Activated CD8-positive, alpha-beta memory T cell treated with anti-CD3 and anti-CD28 coated beads, Interleukin-2, amount 50 U/mL, for 4 hours (primary cell): ENCODE data around the gene PDCD4.
A peak's percentile ranks its signal among the peaks of the same experiment; 100 is the strongest.
"Not testable (repeated sequence)": the region's sequence is repeated elsewhere in the genome, so short reads cannot be mapped to it uniquely, and the experiment has no call there.

Experiments used
- DNase-seq: peaks from one replicate; pipeline ENCODE4 v3.0.0-alpha.2; 2020

The PDCD4 gene

GRCh38 chr10:110885932-110886674, 14.4 kb downstream of the PDCD4 start:
- no peak for DNase-seq

GRCh38 chr10:110887560-110887959, 15.8 kb downstream of the PDCD4 start:
- DNase-seq: no peak

GRCh38 chr10:110892602-110893288, 21.0 kb downstream of the PDCD4 start:
- DNase-seq: no peak

- no peak for DNase-seq
Observed at GRCh38 chr10:110893559-110894179, 21.9 kb downstream of the PDCD4 start.

- DNase-seq: no peak
Observed at GRCh38 chr10:110897184-110897583, 25.5 kb downstream of the PDCD4 start.

GRCh38 chr10:110898391-110898790, 26.7 kb downstream of the PDCD4 start:
- no peak for DNase-seq

GRCh38 chr10:110900983-110901382, 29.3 kb downstream of the PDCD4 start:
- DNase-seq: no peak

GRCh38 chr10:110901954-110902819, 30.5 kb downstream of the PDCD4 start:
- peak; percentile 50 for DNase-seq

GRCh38 chr10:110903280-110904278, 31.9 kb downstream of the PDCD4 start:
- DNase-seq: no peak

GRCh38 chr10:110910138-110910537, 38.4 kb downstream of the PDCD4 start:
- no peak for DNase-seq

GRCh38 chr10:110912374-110912773, 40.6 kb downstream of the PDCD4 start:
- DNase-seq: no peak

GRCh38 chr10:110914431-110914830, 42.7 kb downstream of the PDCD4 start:
- DNase-seq: no peak

- no peak for DNase-seq
Observed at GRCh38 chr10:110915035-110915434, 43.3 kb downstream of the PDCD4 start.

- DNase-seq: not testable (repeated sequence)
Observed at GRCh38 chr10:110915600-110915999, 43.9 kb downstream of the PDCD4 start.

GRCh38 chr10:110916554-110917346, 45.0 kb downstream of the PDCD4 start:
- DNase-seq: no peak

- peak; percentile 84 for DNase-seq
Observed at GRCh38 chr10:110918269-110918642, 46.5 kb downstream of the PDCD4 start.

- DNase-seq: peak; percentile 96
Observed at GRCh38 chr10:110918643-110919348, 47.1 kb downstream of the PDCD4 start, which contains the start of gene BBIP1. Gene BBIP1 (minus strand): TSS chr10:110919180. CDS start chr10:110918157, 1,023 bp downstream.

GRCh38 chr10:110919349-110919931, 47.7 kb downstream of the PDCD4 start, which contains the start of gene SHOC2:
Gene SHOC2 (plus strand): TSS chr10:110919604. CDS start chr10:110964359, 44,755 bp downstream.
- DNase-seq: no peak
